Measurements from ENCODE around the gene NAA35. TPM values are rescaled to one million over a fixed set of nuclear protein-coding genes. Genes with fewer than 3 reads are reported as not detected.

Gene NAA35
- total RNA-seq, 2 experiments from 2014 or later, result 23.0 to 24.3 TPM

DNA sequence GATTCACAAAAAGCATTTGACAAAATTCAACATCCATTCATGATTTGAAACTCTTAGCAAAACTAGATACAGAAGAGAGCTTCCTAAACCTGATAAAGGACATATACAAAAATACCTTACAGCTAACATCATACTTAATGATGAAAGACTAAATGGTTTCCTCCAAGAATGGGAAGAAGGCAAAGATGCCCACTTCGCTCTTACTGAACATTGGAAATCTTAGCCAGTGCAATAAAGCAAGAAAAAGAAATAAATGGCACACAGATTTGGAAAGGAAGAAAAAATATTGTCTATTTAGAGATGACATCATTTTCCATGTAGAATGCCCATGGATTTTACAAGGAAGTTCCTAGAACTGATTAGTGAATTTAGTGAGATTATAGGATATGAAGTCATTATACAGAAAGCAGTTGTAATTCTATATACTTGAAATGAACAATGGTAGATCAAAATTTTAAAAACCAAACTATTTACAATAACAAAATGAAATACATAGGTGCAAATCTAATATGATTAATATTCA lies 64.4 kb downstream of the NAA35 start:
- CTCF ChIA-PET, result no interaction called here

DNA sequence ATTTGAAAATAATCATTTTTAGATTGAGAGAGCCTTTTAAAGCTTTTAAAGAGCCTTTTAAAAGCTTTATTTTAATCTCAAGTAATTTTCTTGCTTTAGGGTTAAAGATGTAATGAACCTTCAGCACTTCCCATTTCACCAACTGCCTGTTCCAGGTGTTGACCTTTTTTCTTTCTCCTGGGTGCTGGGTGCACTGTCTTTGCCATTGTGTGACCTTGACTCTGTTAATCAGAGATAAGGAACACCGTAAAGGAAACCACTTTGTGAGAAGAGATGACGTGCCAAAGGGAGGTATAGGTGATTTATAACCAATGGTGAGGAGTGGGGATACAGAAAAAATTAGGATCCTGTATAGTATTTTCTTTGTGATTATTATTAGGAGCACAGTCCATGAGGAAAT lies 68.2 kb downstream of the NAA35 start:
- Mint-ChIP-seq H3K36me3 (peaks cover 43% of the 10 kb centered on the region), H3K9me3 (peaks cover 7% of the 10 kb centered on the region), H3K27ac (no peak overlapping the region), H3K4me1 (ENCODE audit: low read depth) (no peaks in the 10 kb centered on the region), H3K27me3 (no peaks in the 10 kb centered on the region), H3K4me3 (no peak overlapping the region)
- intact Hi-C loops (cut with micrococcal nuclease), result no loop called here
- ChIA-PET CTCF (interaction anchor here (0.8 kb wide), 1 partner anchor 24 kb away, joined by 3 read pairs; no protein-coding TSS in a partner anchor), POLR2A (no interaction called here)
- no peak for DNase-seq

More for the DNA sequence above, 64.4 kb downstream of the NAA35 start:
- DNase-seq, result no peak
- H3K9me3 Mint-ChIP-seq, result peaks cover 7% of the 10 kb centered on the region
- peaks cover 2% of the 10 kb centered on the region for H3K4me1 Mint-ChIP-seq (ENCODE audit: low read depth)
- peaks cover 68% of the 10 kb centered on the region for H3K36me3 Mint-ChIP-seq
- H3K4me3 Mint-ChIP-seq, result no peak overlapping the region
- H3K27ac Mint-ChIP-seq, result no peak overlapping the region
- POLR2A ChIA-PET, result no interaction called here
- intact Hi-C loops (cut with micrococcal nuclease), result no loop called here
- no peaks in the 10 kb centered on the region for H3K27me3 Mint-ChIP-seq

GRCh38 chr9:86020731-86021130 lies 79.8 kb downstream of the NAA35 start:
- ChIA-PET POLR2A (no interaction called here), CTCF (interaction anchor here (0.6 to 0.7 kb wide), 2 partner anchors 201 to 219 kb away, joined by 3 read pairs; no protein-coding TSS in a partner anchor)
- no peaks in the 10 kb centered on the region for H3K27me3 Mint-ChIP-seq
- peaks cover 71% of the 10 kb centered on the region for H3K36me3 Mint-ChIP-seq
- intact Hi-C loops (cut with micrococcal nuclease), result no loop called here
- no peaks in the 10 kb centered on the region for H3K9me3 Mint-ChIP-seq
- no peak overlapping the region for H3K27ac Mint-ChIP-seq
- H3K4me1 Mint-ChIP-seq (ENCODE audit: low read depth), result no peaks in the 10 kb centered on the region
- no peak overlapping the region for H3K4me3 Mint-ChIP-seq
- DNase-seq, result no peak

- ChIA-PET CTCF (interaction anchor here (0.6 to 0.7 kb wide), 2 partner anchors 201 to 219 kb away, joined by 3 read pairs; no protein-coding TSS in a partner anchor), POLR2A (no interaction called here)
- H3K27me3 Mint-ChIP-seq, result no peaks in the 10 kb centered on the region
- H3K36me3 Mint-ChIP-seq, result peaks cover 75% of the 10 kb centered on the region
- intact Hi-C loops (cut with micrococcal nuclease), result no loop called here
- H3K9me3 Mint-ChIP-seq, result no peaks in the 10 kb centered on the region
- DNase-seq, result no peak
- no peaks in the 10 kb centered on the region for H3K4me1 Mint-ChIP-seq (ENCODE audit: low read depth)
- H3K4me3 Mint-ChIP-seq, result no peak overlapping the region
- no peak overlapping the region for H3K27ac Mint-ChIP-seq
These were observed 80.2 kb downstream of the NAA35 start for GRCh38 chr9:86021166-86021565.

DNA sequence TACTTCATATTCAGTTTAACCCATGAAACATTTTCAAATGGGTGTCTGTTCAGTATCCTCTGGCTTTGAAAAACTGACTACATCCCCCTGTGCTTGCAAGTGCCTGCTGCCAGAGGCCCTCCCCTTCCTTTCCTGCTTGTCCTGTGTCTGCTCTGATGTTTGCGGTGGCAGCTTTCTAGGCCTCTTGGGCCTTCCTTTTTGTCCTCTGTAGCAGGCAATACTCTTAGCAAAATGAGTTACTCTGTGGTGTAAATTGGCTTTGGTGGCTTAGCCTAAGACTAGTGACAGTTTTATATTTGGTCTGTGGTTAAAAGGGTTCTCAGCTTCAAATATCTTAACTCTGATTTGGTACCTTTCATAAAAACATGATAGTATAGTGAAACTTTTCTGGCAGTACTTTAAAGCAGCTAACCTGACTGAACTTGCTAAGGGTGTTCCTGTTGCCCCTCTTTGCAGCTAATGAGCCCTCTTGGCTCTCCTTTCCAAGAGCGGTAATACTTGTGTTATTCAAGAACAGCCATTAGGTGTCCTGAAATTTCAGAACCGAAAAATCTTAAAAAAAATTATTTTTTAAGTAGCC lies 81.8 kb downstream of the NAA35 start:
- no peak overlapping the region for H3K27ac Mint-ChIP-seq
- no peaks in the 10 kb centered on the region for H3K27me3 Mint-ChIP-seq
- no peak overlapping the region for H3K4me3 Mint-ChIP-seq
- no peaks in the 10 kb centered on the region for H3K9me3 Mint-ChIP-seq
- DNase-seq, result no peak
- H3K4me1 Mint-ChIP-seq (ENCODE audit: low read depth), result no peaks in the 10 kb centered on the region
- ChIA-PET CTCF (no interaction called here), POLR2A (interaction anchor here (0.6 kb wide), 1 partner anchor 34 kb away, joined by 3 read pairs; no protein-coding TSS in a partner anchor)
- intact Hi-C loops (cut with micrococcal nuclease), result no loop called here
- peaks cover 79% of the 10 kb centered on the region for H3K36me3 Mint-ChIP-seq

- intact Hi-C loops (cut with micrococcal nuclease), result no loop called here
- no peak for DNase-seq
- peaks cover 56% of the 10 kb centered on the region for H3K36me3 Mint-ChIP-seq
- H3K4me3 Mint-ChIP-seq, result no peak overlapping the region
- POLR2A ChIA-PET, result no interaction called here
- H3K27me3 Mint-ChIP-seq, result no peaks in the 10 kb centered on the region
- peaks cover 7% of the 10 kb centered on the region for H3K9me3 Mint-ChIP-seq
- H3K4me1 Mint-ChIP-seq (ENCODE audit: low read depth), result no peaks in the 10 kb centered on the region
- CTCF ChIA-PET, result no interaction called here
- no peak overlapping the region for H3K27ac Mint-ChIP-seq
These were observed 86.8 kb downstream of the NAA35 start for GRCh38 chr9:86027767-86028166.

GRCh38 chr9:86034863-86035734 lies 94.2 kb downstream of the NAA35 start:
- no peaks in the 10 kb centered on the region for H3K27me3 Mint-ChIP-seq
- DNase-seq, result no peak
- H3K9me3 Mint-ChIP-seq, result peaks cover 8% of the 10 kb centered on the region
- CTCF ChIA-PET, result interaction anchor here (1.1 kb wide), 1 partner anchor 167 kb away, joined by 5 read pairs; no protein-coding TSS in a partner anchor
- intact Hi-C loops (cut with micrococcal nuclease), result no loop called here
- H3K27ac Mint-ChIP-seq, result no peak overlapping the region
- POLR2A ChIA-PET, result no interaction called here
- H3K36me3 Mint-ChIP-seq, result peaks cover 3% of the 10 kb centered on the region
- no peaks in the 10 kb centered on the region for H3K4me1 Mint-ChIP-seq (ENCODE audit: low read depth)
- no peak overlapping the region for H3K4me3 Mint-ChIP-seq

DNA sequence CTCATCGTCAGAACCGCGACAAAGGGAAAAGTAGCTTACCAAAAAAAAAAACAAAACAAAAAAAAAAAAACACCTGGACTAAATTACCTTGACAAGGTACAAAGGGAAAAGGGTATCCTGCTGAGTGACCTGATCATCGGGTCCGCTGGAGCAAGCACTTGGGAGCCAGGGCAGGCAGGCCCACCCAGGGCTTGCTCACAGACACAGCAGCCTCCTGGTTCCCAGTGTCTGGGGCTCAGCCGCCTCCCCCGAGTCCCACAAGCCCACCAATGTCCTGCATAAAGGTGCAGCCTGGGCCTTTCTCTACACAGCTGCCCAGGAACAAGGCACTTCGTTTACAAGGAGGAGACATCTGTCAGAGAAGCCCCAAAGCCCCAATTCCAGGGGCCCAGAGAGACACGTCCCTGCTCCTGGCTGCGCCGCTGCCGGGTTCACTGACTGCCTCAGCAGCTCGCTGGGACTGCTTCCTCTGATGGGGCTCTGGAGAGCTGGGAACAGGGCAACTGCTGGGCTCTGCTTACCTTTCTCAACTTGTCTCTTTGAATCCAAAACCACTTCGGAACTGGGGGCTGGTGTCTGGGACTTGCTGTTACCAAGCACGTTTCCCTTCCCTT lies 95.0 kb downstream of the NAA35 start:
- ChIA-PET POLR2A (no interaction called here), CTCF (interaction anchor here (1.1 kb wide), 1 partner anchor 166 kb away, joined by 5 read pairs; no protein-coding TSS in a partner anchor)
- no peak overlapping the region for H3K27ac Mint-ChIP-seq
- H3K36me3 Mint-ChIP-seq, result peaks cover 3% of the 10 kb centered on the region
- H3K4me3 Mint-ChIP-seq, result no peak overlapping the region
- intact Hi-C loops (cut with micrococcal nuclease), result no loop called here
- DNase-seq, result no peak
- H3K9me3 Mint-ChIP-seq, result peaks cover 8% of the 10 kb centered on the region
- H3K4me1 Mint-ChIP-seq (ENCODE audit: low read depth), result no peaks in the 10 kb centered on the region
- H3K27me3 Mint-ChIP-seq, result no peaks in the 10 kb centered on the region

DNA sequence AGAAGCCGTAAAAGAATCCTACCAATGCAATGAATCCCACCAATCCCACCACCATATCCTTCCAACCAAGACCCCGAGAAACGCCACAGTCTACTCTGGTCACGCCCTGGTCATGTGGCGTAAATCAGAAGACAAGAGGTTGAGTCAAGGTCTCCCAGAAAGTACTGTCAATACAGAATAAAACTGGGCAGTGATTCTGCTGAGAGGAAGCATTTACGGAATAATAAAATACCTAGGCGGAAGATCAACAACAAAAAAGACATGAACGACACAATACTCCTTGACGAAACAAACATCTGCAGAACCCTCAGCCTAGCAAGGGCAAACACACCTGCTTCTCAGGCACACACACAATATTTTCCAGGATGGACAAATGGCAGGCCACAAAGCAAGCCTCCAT lies 95.6 kb downstream of the NAA35 start:
- no peak overlapping the region for H3K27ac Mint-ChIP-seq
- intact Hi-C loops (cut with micrococcal nuclease), result no loop called here
- peaks cover 8% of the 10 kb centered on the region for H3K9me3 Mint-ChIP-seq
- ChIA-PET POLR2A (no interaction called here), CTCF (no interaction called here)
- H3K4me1 Mint-ChIP-seq (ENCODE audit: low read depth), result no peaks in the 10 kb centered on the region
- no peak overlapping the region for H3K4me3 Mint-ChIP-seq
- no peak for DNase-seq
- no peaks in the 10 kb centered on the region for H3K27me3 Mint-ChIP-seq
- peaks cover 3% of the 10 kb centered on the region for H3K36me3 Mint-ChIP-seq

GRCh38 chr9:86039991-86040860 lies 99.3 kb downstream of the NAA35 start:
- intact Hi-C loops (cut with micrococcal nuclease), result no loop called here
- Mint-ChIP-seq H3K4me3 (no peak overlapping the region), H3K27me3 (peaks cover 2% of the 10 kb centered on the region), H3K4me1 (ENCODE audit: low read depth) (no peaks in the 10 kb centered on the region), H3K27ac (no peak overlapping the region), H3K36me3 (no peaks in the 10 kb centered on the region), H3K9me3 (peaks cover 3% of the 10 kb centered on the region)
- ChIA-PET POLR2A (no interaction called here), CTCF (no interaction called here)
- no peak for DNase-seq

DNA sequence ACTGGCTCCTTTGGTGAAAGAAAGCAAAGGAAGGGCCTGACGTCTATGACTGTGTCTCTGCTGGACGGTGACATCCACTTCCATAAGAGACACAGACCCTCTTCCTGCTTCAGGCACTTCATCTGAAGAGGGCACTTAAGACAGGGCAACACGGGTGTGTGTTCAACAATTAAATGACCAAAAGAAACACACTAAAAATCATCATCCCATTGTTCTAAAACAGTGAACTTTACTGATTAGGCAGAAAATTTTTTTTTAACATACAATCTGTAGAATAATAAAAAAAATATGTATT lies 99.9 kb downstream of the NAA35 start:
- Mint-ChIP-seq H3K4me3 (no peak overlapping the region), H3K27me3 (peaks cover 2% of the 10 kb centered on the region), H3K9me3 (peaks cover 3% of the 10 kb centered on the region), H3K27ac (no peak overlapping the region), H3K36me3 (no peaks in the 10 kb centered on the region), H3K4me1 (ENCODE audit: low read depth) (no peaks in the 10 kb centered on the region)
- CTCF ChIA-PET, result no interaction called here
- POLR2A ChIA-PET, result no interaction called here
- intact Hi-C loops (cut with micrococcal nuclease), result no loop called here
- no peak for DNase-seq

- H3K4me1 Mint-ChIP-seq (ENCODE audit: low read depth), result no peaks in the 10 kb centered on the region
- H3K9me3 Mint-ChIP-seq, result peaks cover 3% of the 10 kb centered on the region
- ChIA-PET POLR2A (no interaction called here), CTCF (no interaction called here)
- peaks cover 2% of the 10 kb centered on the region for H3K27me3 Mint-ChIP-seq
- H3K36me3 Mint-ChIP-seq, result no peaks in the 10 kb centered on the region
- no peak for DNase-seq
- H3K4me3 Mint-ChIP-seq, result no peak overlapping the region
- H3K27ac Mint-ChIP-seq, result no peak overlapping the region
- intact Hi-C loops (cut with micrococcal nuclease), result no loop called here
These were observed 100.4 kb downstream of the NAA35 start for GRCh38 chr9:86041311-86041741.
